Measurements from ENCODE around the gene ATP6V0A4. TPM values are rescaled to one million over a fixed set of nuclear protein-coding genes. Genes with fewer than 3 reads are reported as not detected.

ATP6V0A4 gene
- total RNA-seq, 2 donors from 2014 or later = 0.29 to 0.44 TPM

GRCh38 chr7:138819625-138820024 lies 21.6 kb upstream of the ATP6V0A4 start:
- no peaks in the 10 kb centered on the region for H3K27me3 Mint-ChIP-seq (ENCODE audit: insufficient read depth)
- DNase-seq = no peak
- H3K9me3 Mint-ChIP-seq = no peaks in the 10 kb centered on the region
- Histone ChIP-seq H3K9me3 (ENCODE audit: control insufficient read depth, low read length) (no peaks in the 10 kb centered on the region), H3K4me3 (ENCODE audit: low read length) (no peak overlapping the region), H3K4me1 (ENCODE audit: control insufficient read depth, insufficient read depth, low read length) (no peaks in the 10 kb centered on the region), H3K27ac (ENCODE audit: low read depth, low read length) (no peak overlapping the region), H3K9ac (ENCODE audit: extremely low read depth, low read length, poor library complexity, severe bottlenecking) (no peak overlapping the region), H3K36me3 (ENCODE audit: control insufficient read depth, insufficient read depth, low read length) (no peaks in the 10 kb centered on the region), H3K27me3 (ENCODE audit: control insufficient read depth, insufficient read depth, low read length, poor library complexity, severe bottlenecking) (no peaks in the 10 kb centered on the region)
- no peaks in the 10 kb centered on the region for H3K4me1 Mint-ChIP-seq
- WGBS, 2 experiments (ENCODE audit: insufficient coverage in 1 of 2, insufficient read length in 1 of 2) = 87 to 100% methylated on average over 2 to 3 of the region's 3 CpGs
- no peak overlapping the region for H3K27ac Mint-ChIP-seq
- H3K36me3 Mint-ChIP-seq (ENCODE audit: low read depth) = no peaks in the 10 kb centered on the region
- no peak overlapping the region for H3K4me3 Mint-ChIP-seq
- TF ChIP-seq, protein P1, sequence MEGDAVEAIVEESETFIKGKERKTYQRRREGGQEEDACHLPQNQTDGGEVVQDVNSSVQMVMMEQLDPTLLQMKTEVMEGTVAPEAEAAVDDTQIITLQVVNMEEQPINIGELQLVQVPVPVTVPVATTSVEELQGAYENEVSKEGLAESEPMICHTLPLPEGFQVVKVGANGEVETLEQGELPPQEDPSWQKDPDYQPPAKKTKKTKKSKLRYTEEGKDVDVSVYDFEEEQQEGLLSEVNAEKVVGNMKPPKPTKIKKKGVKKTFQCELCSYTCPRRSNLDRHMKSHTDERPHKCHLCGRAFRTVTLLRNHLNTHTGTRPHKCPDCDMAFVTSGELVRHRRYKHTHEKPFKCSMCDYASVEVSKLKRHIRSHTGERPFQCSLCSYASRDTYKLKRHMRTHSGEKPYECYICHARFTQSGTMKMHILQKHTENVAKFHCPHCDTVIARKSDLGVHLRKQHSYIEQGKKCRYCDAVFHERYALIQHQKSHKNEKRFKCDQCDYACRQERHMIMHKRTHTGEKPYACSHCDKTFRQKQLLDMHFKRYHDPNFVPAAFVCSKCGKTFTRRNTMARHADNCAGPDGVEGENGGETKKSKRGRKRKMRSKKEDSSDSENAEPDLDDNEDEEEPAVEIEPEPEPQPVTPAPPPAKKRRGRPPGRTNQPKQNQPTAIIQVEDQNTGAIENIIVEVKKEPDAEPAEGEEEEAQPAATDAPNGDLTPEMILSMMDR (conservative IDR thresholded peaks at IDR 0.05) = no peak

DNA sequence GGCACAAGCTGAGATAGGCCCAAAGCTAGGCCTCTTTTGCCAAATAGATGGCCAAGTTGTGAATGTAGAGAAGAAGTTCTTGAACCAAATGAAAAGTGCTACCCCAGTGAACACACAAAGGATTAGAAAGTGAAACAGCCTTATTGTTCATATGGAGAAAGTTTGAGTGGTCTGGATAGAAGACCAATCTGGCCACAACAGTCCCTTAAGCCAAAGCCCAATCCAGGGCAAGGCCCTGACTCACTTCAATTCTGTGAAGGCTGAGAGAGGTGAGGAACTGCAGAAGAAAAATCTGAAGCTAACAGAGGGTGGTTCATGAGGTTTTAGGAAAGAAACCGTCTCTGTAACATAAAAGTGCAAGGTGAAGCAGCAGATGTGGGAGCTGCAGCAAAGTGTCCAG lies 18.7 kb upstream of the ATP6V0A4 start:
- Mint-ChIP-seq H3K27me3 (ENCODE audit: insufficient read depth) (no peaks in the 10 kb centered on the region), H3K9me3 (no peaks in the 10 kb centered on the region), H3K27ac (no peak overlapping the region), H3K36me3 (ENCODE audit: low read depth) (no peaks in the 10 kb centered on the region), H3K4me1 (no peaks in the 10 kb centered on the region), H3K4me3 (no peak overlapping the region)
- TF ChIP-seq, protein P1 (conservative IDR thresholded peaks at IDR 0.05) = no peak
- WGBS, 2 experiments (ENCODE audit: insufficient coverage in 1 of 2, insufficient read length in 1 of 2) = 88 to 100% methylated on average over 1 of the region's 1 CpG
- no peaks in the 10 kb centered on the region for H3K4me1 ChIP-seq (ENCODE audit: control insufficient read depth, insufficient read depth, low read length)
- no peaks in the 10 kb centered on the region for H3K27me3 ChIP-seq (ENCODE audit: control insufficient read depth, insufficient read depth, low read length, poor library complexity, severe bottlenecking)
- H3K27ac ChIP-seq (ENCODE audit: low read depth, low read length) = no peak overlapping the region
- no peak overlapping the region for H3K9ac ChIP-seq (ENCODE audit: extremely low read depth, low read length, poor library complexity, severe bottlenecking)
- no peak for DNase-seq
- H3K9me3 ChIP-seq (ENCODE audit: control insufficient read depth, low read length) = no peaks in the 10 kb centered on the region
- H3K36me3 ChIP-seq (ENCODE audit: control insufficient read depth, insufficient read depth, low read length) = no peaks in the 10 kb centered on the region
- H3K4me3 ChIP-seq (ENCODE audit: low read length) = no peak overlapping the region

DNA sequence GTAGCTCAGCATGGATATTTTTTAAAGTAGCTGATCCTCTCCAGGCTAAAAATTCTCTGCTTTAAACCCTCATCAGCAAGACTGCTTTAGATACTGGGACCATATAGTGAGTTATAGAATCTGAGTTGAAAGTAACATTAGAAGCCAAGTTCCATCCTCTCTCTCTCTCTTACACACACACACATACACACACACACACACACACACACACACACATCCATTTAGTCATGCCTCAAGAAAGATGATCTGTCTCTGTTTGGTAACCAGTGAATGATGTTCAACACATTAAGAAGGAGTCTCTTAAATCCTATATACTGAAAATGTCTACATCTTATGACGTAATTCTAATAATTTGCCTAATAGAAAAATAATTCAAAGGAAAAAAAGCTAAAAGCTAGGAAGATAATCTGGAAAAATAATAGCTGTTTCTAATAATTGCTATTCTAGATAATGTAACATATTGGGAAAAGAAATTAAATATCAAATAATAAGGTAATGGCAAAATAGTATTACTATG lies 16.9 kb upstream of the ATP6V0A4 start:
- Mint-ChIP-seq H3K27me3 (ENCODE audit: insufficient read depth) (no peaks in the 10 kb centered on the region), H3K36me3 (ENCODE audit: low read depth) (no peaks in the 10 kb centered on the region), H3K4me1 (no peaks in the 10 kb centered on the region), H3K27ac (no peak overlapping the region), H3K9me3 (no peaks in the 10 kb centered on the region), H3K4me3 (no peak overlapping the region)
- H3K36me3 ChIP-seq (ENCODE audit: control insufficient read depth, insufficient read depth, low read length) = no peaks in the 10 kb centered on the region
- H3K9me3 ChIP-seq (ENCODE audit: control insufficient read depth, low read length) = no peaks in the 10 kb centered on the region
- no CpG with 5 or more reads among the region's 1 CpG for WGBS, 2 experiments (ENCODE audit: insufficient coverage in 1 of 2, insufficient read length in 1 of 2)
- H3K27me3 ChIP-seq (ENCODE audit: control insufficient read depth, insufficient read depth, low read length, poor library complexity, severe bottlenecking) = no peaks in the 10 kb centered on the region
- H3K4me3 ChIP-seq (ENCODE audit: low read length) = no peak overlapping the region
- H3K4me1 ChIP-seq (ENCODE audit: control insufficient read depth, insufficient read depth, low read length) = no peaks in the 10 kb centered on the region
- no peak overlapping the region for H3K9ac ChIP-seq (ENCODE audit: extremely low read depth, low read length, poor library complexity, severe bottlenecking)
- no peak overlapping the region for H3K27ac ChIP-seq (ENCODE audit: low read depth, low read length)
- TF ChIP-seq, protein P1 (conservative IDR thresholded peaks at IDR 0.05) = no peak
- no peak for DNase-seq
